HepG2 (cell line): ENCODE measurements around the gene LYZL2. TPM values are rescaled to one million over a fixed set of nuclear protein-coding genes. Genes with fewer than 3 reads are reported as not detected.

ENCODE experiments used
- ATAC-seq: fragments of 200-7000 bp; cut with Tn5 transposase; 3 replicates; pipeline ENCODE4 v1.9.1; 2020; ENCODE audit warnings: mild to moderate bottlenecking, moderate library complexity
- BruUV-seq: library from RNA; stranded (reverse); fragments of 400-500 nt; replicated peaks from 2 replicates; lab custom pipeline; 2021; lab: Mats Ljungman, UMichigan
- CTCF ChIA-PET: fragments of 300-600 bp; formaldehyde crosslinking; extraction: SDS; loops from one replicate; lab custom pipeline; 2021; ENCODE audit warnings: low total read pairs, inconsistent platforms, low intra/inter-chr PET ratio; lab: Yijun Ruan, JAX
- POLR2A ChIA-PET: fragments of 350-600 bp; sonication (Branson Sonifier 250); formaldehyde crosslinking; loops from one replicate; lab custom pipeline; 2020; ENCODE audit warnings: antibody characterized with exemption, inconsistent platforms; lab: Yijun Ruan, JAX
- DNase-seq: peaks from one replicate; pipeline ENCODE4 v3.0.0-alpha.2; 2015; ENCODE audit warnings: low spot score
- FAIRE-seq: peaks from 3 replicates; lab custom pipeline; 2011; peaks lifted over from hg19 to GRCh38; lab: Jason Lieb, UNC
- H2AFZ ChIP-seq: one replicate; pipeline ENCODE4 v1.6.1; 2011; ENCODE audit warnings: low read length, inconsistent platforms
- H3K27ac ChIP-seq: fragments of 300-600 bp; 3 replicates; pipeline ENCODE4 v1.8.0; 2011; ENCODE audit warnings: mixed run types, mild to moderate bottlenecking, mixed read lengths, low read length, inconsistent platforms; ENCODE audit not compliant: insufficient read depth; ENCODE audit errors: extremely low read length
- H3K27me3 ChIP-seq, 2 experiments: fragments of 200-600 bp in 1 of 2; 2 replicates in 1 of 2; 3 replicates in 1 of 2; pipeline versions ENCODE4 v1.6.0 to v1.8.0; 2011; ENCODE audit warnings: low read length in 2 of 2, mild to moderate bottlenecking in 2 of 2, moderate library complexity in 2 of 2, inconsistent platforms in 1 of 2; ENCODE audit not compliant: insufficient read depth in 2 of 2, control insufficient read depth in 1 of 2
- H3K36me3 ChIP-seq, 2 experiments: fragments of 200-600 bp in 1 of 2; replicated peaks in 1 of 2; 2 replicates in 1 of 2; 3 replicates in 1 of 2; pipeline versions ENCODE4 v1.5.1 to v1.8.0; 2011; ENCODE audit warnings: low read length in 2 of 2, inconsistent platforms in 1 of 2; ENCODE audit not compliant: insufficient read depth in 2 of 2, control insufficient read depth in 1 of 2
- H3K4me1 ChIP-seq: 2 replicates; pipeline ENCODE4 v1.5.1; 2012; ENCODE audit warnings: low read length, inconsistent platforms; ENCODE audit not compliant: insufficient read depth
- H3K4me2 ChIP-seq: 2 replicates; pipeline ENCODE4 v1.6.0; 2011; ENCODE audit warnings: low read depth, low read length, inconsistent platforms
- H3K4me3 ChIP-seq, 3 experiments: fragments of 200-600 bp in 1 of 3; sonication (generic), shearing (Covaris generic) in 1 of 3; replicated peaks in 1 of 3; 2 replicates each; pipeline ENCODE4 v1.5.1; 2011 to 2016; ENCODE audit warnings: low read length in 3 of 3, inconsistent platforms in 2 of 3, low read depth in 2 of 3, mild to moderate bottlenecking in 2 of 3, control low read depth in 1 of 3, mixed read lengths in 1 of 3; ENCODE audit not compliant: insufficient read depth in 1 of 3
- H3K79me2 ChIP-seq: one replicate; pipeline ENCODE4 v1.6.1; 2011; ENCODE audit warnings: low read length, inconsistent platforms; ENCODE audit not compliant: insufficient read depth
- H3K9ac ChIP-seq: 2 replicates; pipeline ENCODE4 v1.6.0; 2011; ENCODE audit warnings: mild to moderate bottlenecking, low read depth, low read length, inconsistent platforms; ENCODE audit not compliant: insufficient read depth
- H3K9me3 ChIP-seq: 2 replicates; pipeline ENCODE4 v1.5.1; 2012; ENCODE audit warnings: mild to moderate bottlenecking, low read length
- H4K20me1 ChIP-seq: 2 replicates; pipeline ENCODE4 v1.6.0; 2011; ENCODE audit warnings: inconsistent platforms, mild to moderate bottlenecking, low read length, moderate library complexity; ENCODE audit not compliant: insufficient read depth
- EEA1 ChIP-seq: sonication (generic); formaldehyde crosslinking; IDR thresholded peaks from 2 replicates; pipeline ENCODE4 v1.5.1; 2020; ENCODE audit warnings: mild to moderate bottlenecking, missing genetic modification reagents, borderline replicate concordance
- EP300 ChIP-seq, 3 experiments: sonication (generic) in 1 of 3; formaldehyde crosslinking in 1 of 3; IDR thresholded peaks; 2 replicates each; pipeline versions ENCODE4 v1.5.1 to v1.6.1; 2011 to 2020; ENCODE audit warnings: low read depth in 2 of 3, low read length in 2 of 3, borderline replicate concordance in 1 of 3, improper control_type of control experiment in 1 of 3, mild to moderate bottlenecking in 1 of 3, missing genetic modification reagents in 1 of 3, moderate library complexity in 1 of 3
- GPBP1L1 ChIP-seq: sonication (generic); formaldehyde crosslinking; IDR thresholded peaks from 2 replicates; pipeline ENCODE4 v1.5.0; 2020; ENCODE audit warnings: mild to moderate bottlenecking, missing genetic modification reagents
- HDAC6 ChIP-seq: fragments of 200-600 bp; sonication (generic); IDR thresholded peaks from 2 replicates; pipeline ENCODE4 v1.7.0; 2017; ENCODE audit warnings: mild to moderate bottlenecking, antibody characterized with exemption, low read length, low read depth
- IRF9 ChIP-seq: sonication (generic); formaldehyde crosslinking; IDR thresholded peaks from 2 replicates; pipeline ENCODE4 v1.8.0; 2022; ENCODE audit warnings: missing genetic modification reagents, mild to moderate bottlenecking, borderline replicate concordance
- KDM1A ChIP-seq: IDR thresholded peaks from 2 replicates; pipeline ENCODE4 v1.6.1; 2016; ENCODE audit warnings: missing compliant biosample characterization
- KLF6 ChIP-seq: IDR thresholded peaks from 2 replicates; pipeline ENCODE4 v1.8.0; 2016; ENCODE audit warnings: missing biosample characterization, missing genetic modification reagents
- PLRG1 ChIP-seq: fragments of 450-650 bp; conservative IDR thresholded peaks from 2 replicates; pipeline ENCODE4 v1.6.1; 2016
- ZBTB10 ChIP-seq: sonication (generic); formaldehyde crosslinking; IDR thresholded peaks from 2 replicates; pipeline ENCODE4 v1.4.0; 2020; ENCODE audit warnings: missing genetic modification reagents, borderline replicate concordance
- ZNF205 ChIP-seq: IDR thresholded peaks from 2 replicates; pipeline ENCODE4 v1.6.1; 2018; ENCODE audit warnings: missing biosample characterization, missing genetic modification reagents
- ZNF382 ChIP-seq: sonication (generic); formaldehyde crosslinking; IDR thresholded peaks from 2 replicates; pipeline ENCODE4 v1.5.0; 2020; ENCODE audit warnings: missing genetic modification reagents, mild to moderate bottlenecking, borderline replicate concordance
- ZNF563 ChIP-seq: sonication (generic); formaldehyde crosslinking; IDR thresholded peaks from 2 replicates; pipeline ENCODE4 v1.8.0; 2022; ENCODE audit warnings: mild to moderate bottlenecking, moderate library complexity, missing genetic modification reagents
- ZNF567 ChIP-seq: sonication (generic); formaldehyde crosslinking; IDR thresholded peaks from 2 replicates; pipeline ENCODE4 v1.8.1; 2023; ENCODE audit warnings: mild to moderate bottlenecking, missing genetic modification reagents, borderline replicate concordance
- ZNF782 ChIP-seq: sonication (generic); formaldehyde crosslinking; IDR thresholded peaks from 2 replicates; pipeline ENCODE4 v1.4.0; 2020; ENCODE audit warnings: missing genetic modification reagents, mild to moderate bottlenecking, borderline replicate concordance
- WGBS: methylation state at CpG from one replicate; pipeline ENCODE4 v1.1.6; 2017; ENCODE audit warnings: low lambda C conversion rate; 5-methylcytosine and 5-hydroxymethylcytosine counted together
- in situ Hi-C: cut with HindIII; loops from 2 replicates; pipeline ENCODE4 v1.10.0; 2017; ENCODE audit warnings: low pct_unique_long_range_greater_than_20kb; ENCODE audit not compliant: extremely low pct_ligation_motif_present
- intact Hi-C: fragments of 100-400 bp; cut with micrococcal nuclease; formaldehyde crosslinking; loops from one replicate; pipeline ENCODE4 v1.10.0; 2022; ENCODE audit not compliant: unreplicated experiment
- polyA plus RNA-seq, 8 experiments: library from polyadenylated mRNA; depleted of rRNA in 3 of 8; stranded (reverse) in 7 of 8; unstranded in 1 of 8; fragments of >200 nt; fragmentation: Illumina TruSeq in 4 of 8; extraction: Trizol in 4 of 8; gene quantifications; 2 replicates each; pipeline versions ENCODE4 v1.2.1 to v1.2.3, GENCODE V29; 2011 to 2016; ENCODE audit warnings: low read depth in 4 of 8, missing spikeins in 1 of 8, mixed read lengths in 1 of 8; ENCODE audit not compliant: insufficient read depth in 1 of 8
- total RNA-seq, 5 experiments: library from RNA; depleted of rRNA; stranded (reverse); fragments of >200 nt; fragmentation: Illumina TruSeq; extraction: Trizol; gene quantifications; 2 replicates each; pipeline ENCODE4 v1.2.3, GENCODE V29; 2016; ENCODE audit warnings: low read depth in 1 of 5

Gene LYZL2
- total and polyA plus RNA-seq, 2 of the 13 experiments (the other 11 are each of a cell fraction or from before 2014, with no cell fraction given), result 0.20 to 0.63 TPM

GRCh38 chr10:30579574-30579973 is 50.0 kb downstream of the LYZL2 start:
- intact Hi-C loops, result no loop called here
- ATAC-seq (no peak), DNase-seq (no peak), FAIRE-seq (no peak)
- 27% methylated on average over 3 of the region's 3 CpGs for WGBS
- Histone ChIP-seq H3K79me2 (no peaks in the 10 kb centered on the region), H3K4me3 (no peak overlapping the region), H3K36me3 (no peaks in the 10 kb centered on the region), H3K9ac (no peak overlapping the region), H2AFZ (no peak overlapping the region), H3K4me2 (no peak overlapping the region), H3K4me1 (peaks cover 54% of the 10 kb centered on the region), H3K9me3 (no peaks in the 10 kb centered on the region), H4K20me1 (no peaks in the 10 kb centered on the region), H3K27me3 (peaks cover 2 to 11% of the 10 kb centered on the region in 2 experiments; a peak in 3 of 5 replicates), H3K27ac (no peak overlapping the region)
- BruUV-seq, result no TSS peak
- in situ Hi-C loops, result no loop called here
- TF ChIP-seq KDM1A (CRISPR knock-in tag) (no peak), HDAC6 (no peak), EP300 (IDR thresholded peaks at IDR 0.05; ENCODE audit: low read depth in 2 of 2, low read length in 2 of 2) (no peak), EP300 (CRISPR knock-in tag; IDR thresholded peaks at IDR 0.05; ENCODE audit: borderline replicate concordance) (no peak), IRF9 (CRISPR knock-in tag) (no peak)
- CTCF ChIA-PET, result no interaction called here
- POLR2A ChIA-PET, result no interaction called here

GRCh38 chr10:30577048-30577447 is 52.5 kb downstream of the LYZL2 start:
- ATAC-seq (no peak), FAIRE-seq (no peak), DNase-seq (no peak)
- Histone ChIP-seq H3K9ac (no peak overlapping the region), H3K27ac (no peak overlapping the region), H4K20me1 (no peaks in the 10 kb centered on the region), H3K4me3 (no peak overlapping the region), H3K9me3 (no peaks in the 10 kb centered on the region), H3K4me1 (peaks cover 35% of the 10 kb centered on the region), H3K79me2 (no peaks in the 10 kb centered on the region), H3K4me2 (no peak overlapping the region), H2AFZ (no peak overlapping the region), H3K36me3 (no peaks in the 10 kb centered on the region), H3K27me3 (peaks cover 3 to 17% of the 10 kb centered on the region in 2 experiments; a peak in 3 of 5 replicates)
- in situ Hi-C loops, result no loop called here
- CTCF ChIA-PET, result no interaction called here
- no TSS peak for BruUV-seq
- POLR2A ChIA-PET, result interaction anchor here (0.6 kb wide), 1 partner anchor 23 kb away, joined by 3 read pairs; no protein-coding TSS in a partner anchor
- intact Hi-C loops, result no loop called here
- TF ChIP-seq KLF6 (CRISPR knock-in tag) (no peak), ZNF382 (CRISPR knock-in tag) (no peak), ZNF782 (CRISPR knock-in tag) (no peak), GPBP1L1 (CRISPR knock-in tag) (no peak), EEA1 (CRISPR knock-in tag) (no peak), ZNF205 (no peak), ZNF563 (CRISPR knock-in tag) (no peak), ZNF567 (CRISPR knock-in tag) (no peak), ZBTB10 (no peak), PLRG1 (no peak)
